HFF-Myc (cell line): ENCODE results near the gene HMGXB4.

Source experiments
- DNase-seq: peaks from one replicate; pipeline ENCODE4 v3.0.0-alpha.2; 2011; ENCODE audit warnings: low read depth; ENCODE audit errors: extremely low read depth
- H3K4me3 ChIP-seq: replicated peaks from 2 replicates; pipeline ENCODE4 v1.5.1; 2011; ENCODE audit warnings: low read depth, mild to moderate bottlenecking, control low read depth, low read length
- CTCF ChIP-seq: IDR thresholded peaks from 2 replicates; pipeline ENCODE4 v1.5.1; 2012; ENCODE audit warnings: mild to moderate bottlenecking, low read depth, low read length, control low read depth; ENCODE audit errors: missing control alignments

HMGXB4 gene

GRCh38 chr22:35303029-35303624, 45.8 kb downstream of the HMGXB4 start:
- DNase-seq = no peak
- TF ChIP-seq CTCF = no peak
- no peak overlapping the region for H3K4me3 ChIP-seq

GRCh38 chr22:35305525-35306070, 48.3 kb downstream of the HMGXB4 start:
- no peak for DNase-seq
- no peak for TF ChIP-seq CTCF
- no peak overlapping the region for H3K4me3 ChIP-seq

- DNase-seq = no peak
- TF ChIP-seq CTCF = no peak
- H3K4me3 ChIP-seq = no peak overlapping the region
Observed at GRCh38 chr22:35306350-35306967, 49.2 kb downstream of the HMGXB4 start.

DNA sequence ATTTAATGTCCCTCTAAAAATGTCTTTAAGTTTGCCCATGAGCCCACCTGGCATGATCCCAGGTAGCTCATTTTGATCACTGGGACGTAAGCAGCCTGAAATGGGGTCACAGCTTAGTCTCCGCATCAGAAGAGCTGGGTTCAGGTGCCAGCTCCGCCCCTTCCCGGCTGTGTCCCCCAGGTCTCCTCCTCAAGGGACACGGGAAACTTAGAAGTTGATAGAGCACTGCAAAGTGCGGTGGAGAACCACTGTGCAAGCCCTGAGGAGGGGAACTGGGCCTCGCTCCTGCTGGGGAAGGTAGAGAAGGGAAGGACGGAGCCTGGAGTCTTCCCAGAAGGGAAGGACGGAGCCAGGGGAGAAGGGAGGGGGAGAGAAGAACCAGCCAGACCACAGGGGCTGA, 50.1 kb downstream of the HMGXB4 start:
- H3K4me3 ChIP-seq = no peak overlapping the region
- no peak for DNase-seq
- no peak for TF ChIP-seq CTCF

- no peak overlapping the region for H3K4me3 ChIP-seq
- no peak for DNase-seq
- TF ChIP-seq CTCF = no peak
Observed at GRCh38 chr22:35307892-35308291, 50.6 kb downstream of the HMGXB4 start.

- H3K4me3 ChIP-seq = no peak overlapping the region
- DNase-seq = no peak
- TF ChIP-seq CTCF = no peak
Observed at GRCh38 chr22:35308480-35309021, 51.3 kb downstream of the HMGXB4 start.
